OCI-LY3 (cell line): Measurements from ENCODE around the gene TMEM201.

Source experiments
- H2AFZ ChIP-seq: fragments of 200-600, 300-600 bp; shearing (Covaris generic); 2 replicates; pipeline ENCODE4 v1.6.0; 2014; ENCODE audit warnings: antibody characterized with exemption, low read depth, low read length
- H3K27ac ChIP-seq: fragments of 200-600, 300-600 bp; sonication (generic); 2 replicates; pipeline ENCODE4 v1.5.1; 2014; ENCODE audit warnings: mild to moderate bottlenecking, low read length, moderate library complexity, mixed read lengths
- H3K27me3 ChIP-seq: fragments of 200-600, 300-600 bp; sonication (generic); 2 replicates; pipeline ENCODE4 v1.6.1; 2014; ENCODE audit warnings: low read depth, low read length, mixed read lengths
- H3K36me3 ChIP-seq: fragments of 200-600, 300-600 bp; sonication (generic); replicated peaks from 2 replicates; pipeline ENCODE3; 2014; ENCODE audit warnings: low read depth, low read length, mixed read lengths
- H3K4me1 ChIP-seq: fragments of 300-600, 200-600 bp; sonication (generic); 2 replicates; pipeline ENCODE4 v1.6.1; 2014; ENCODE audit warnings: low read length, mixed read lengths
- H3K4me2 ChIP-seq: fragments of 200-600, 300-600 bp; sonication (generic); 2 replicates; pipeline ENCODE4 v1.6.1; 2014; ENCODE audit warnings: low read length, mixed read lengths
- H3K4me3 ChIP-seq: fragments of 300-600, 200-600 bp; sonication (generic); 2 replicates; pipeline ENCODE4 v1.5.1; 2014; ENCODE audit warnings: antibody characterized with exemption, mild to moderate bottlenecking, low read length, moderate library complexity
- H3K79me2 ChIP-seq: fragments of 300-600, 200-600 bp; shearing (Covaris generic); 2 replicates; pipeline ENCODE4 v1.6.1; 2014; ENCODE audit warnings: mild to moderate bottlenecking, low read length, mixed read lengths
- H3K9ac ChIP-seq: fragments of 300-600, 200-600 bp; shearing (Covaris generic); 2 replicates; pipeline ENCODE4 v1.6.0; 2014; ENCODE audit warnings: mild to moderate bottlenecking, low read length, moderate library complexity
- H3K9me3 ChIP-seq: fragments of 200-600, 300-600 bp; shearing (Covaris generic); 2 replicates; pipeline ENCODE4 v1.6.1; 2014; ENCODE audit warnings: low read length, mixed read lengths; ENCODE audit not compliant: insufficient read depth
- H4K20me1 ChIP-seq: fragments of 200-600, 300-600 bp; sonication (generic); 2 replicates; pipeline ENCODE4 v1.6.1; 2016; ENCODE audit warnings: low read length, mixed read lengths; ENCODE audit not compliant: insufficient read depth
- CTCF ChIP-seq: fragments of 200-600, 300-600 bp; sonication (generic); IDR thresholded peaks from 2 replicates; pipeline ENCODE4 v1.5.1; 2014; ENCODE audit warnings: antibody characterized with exemption, low read length, low read depth
- EZH2phosphoT487 ChIP-seq: fragments of 200-600 bp; shearing (Covaris generic); IDR thresholded peaks from 2 replicates; pipeline ENCODE4 v1.6.1; 2018; ENCODE audit warnings: antibody characterized with exemption, mixed run types, low read depth

TMEM201 gene

GRCh38 chr1:9639227-9639626 lies 50.5 kb downstream of the TMEM201 start:
- Histone ChIP-seq H3K4me1 (no peaks in the 10 kb centered on the region), H3K36me3 (peaks cover 24% of the 10 kb centered on the region), H3K4me2 (no peak overlapping the region), H3K4me3 (no peak overlapping the region), H3K79me2 (no peaks in the 10 kb centered on the region), H3K27me3 (no peaks in the 10 kb centered on the region), H3K27ac (no peak overlapping the region), H2AFZ (no peak overlapping the region), H3K9ac (no peak overlapping the region), H4K20me1 (no peaks in the 10 kb centered on the region), H3K9me3 (no peaks in the 10 kb centered on the region)
- no peak for TF ChIP-seq CTCF
- no peak for TF ChIP-seq EZH2phosphoT487

- H3K79me2 ChIP-seq = no peaks in the 10 kb centered on the region
- no peaks in the 10 kb centered on the region for H3K4me1 ChIP-seq
- H3K27me3 ChIP-seq = no peaks in the 10 kb centered on the region
- H2AFZ ChIP-seq = no peak overlapping the region
- no peak overlapping the region for H3K9ac ChIP-seq
- no peaks in the 10 kb centered on the region for H3K9me3 ChIP-seq
- H3K4me2 ChIP-seq = no peak overlapping the region
- H3K4me3 ChIP-seq = no peak overlapping the region
- peaks cover 3% of the 10 kb centered on the region for H3K36me3 ChIP-seq
- no peaks in the 10 kb centered on the region for H4K20me1 ChIP-seq
- no peak overlapping the region for H3K27ac ChIP-seq
- TF ChIP-seq CTCF (no peak), EZH2phosphoT487 (no peak)
These were observed 54.9 kb downstream of the TMEM201 start for GRCh38 chr1:9643351-9644256.

- Histone ChIP-seq H3K4me3 (no peak overlapping the region), H3K9ac (no peak overlapping the region), H3K27me3 (no peaks in the 10 kb centered on the region), H3K9me3 (no peaks in the 10 kb centered on the region), H3K27ac (no peak overlapping the region), H3K36me3 (peaks cover 3% of the 10 kb centered on the region), H3K4me1 (peaks cover 4% of the 10 kb centered on the region), H4K20me1 (no peaks in the 10 kb centered on the region), H2AFZ (no peak overlapping the region), H3K4me2 (no peak overlapping the region), H3K79me2 (peaks cover 8% of the 10 kb centered on the region)
- TF ChIP-seq EZH2phosphoT487 (no peak), CTCF (no peak)
These were observed 57.3 kb downstream of the TMEM201 start for GRCh38 chr1:9646037-9646436.

GRCh38 chr1:9648171-9648570 lies 59.5 kb downstream of the TMEM201 start:
- no peaks in the 10 kb centered on the region for H4K20me1 ChIP-seq
- H3K27me3 ChIP-seq = no peaks in the 10 kb centered on the region
- no peak overlapping the region for H2AFZ ChIP-seq
- no peak overlapping the region for H3K4me3 ChIP-seq
- H3K9me3 ChIP-seq = no peaks in the 10 kb centered on the region
- H3K4me2 ChIP-seq = no peak overlapping the region
- peaks cover 30% of the 10 kb centered on the region for H3K79me2 ChIP-seq
- H3K9ac ChIP-seq = no peak overlapping the region
- H3K4me1 ChIP-seq = peaks cover 4% of the 10 kb centered on the region
- no peak for TF ChIP-seq CTCF
- no peak for TF ChIP-seq EZH2phosphoT487
- no peak overlapping the region for H3K27ac ChIP-seq
- peaks cover 12% of the 10 kb centered on the region for H3K36me3 ChIP-seq
